GM21367 (cell line): ENCODE data around the gene PAX3.

Experiments used
- ATAC-seq: cut with Tn5 transposase; IDR thresholded peaks from one replicate; pipeline ENCODE4 v1.9.1; 2021; ENCODE audit not compliant: unreplicated experiment

PAX3 gene

GRCh38 chr2:222271854-222272253 lies 26.9 kb downstream of the PAX3 start:
- ATAC-seq, result no peak

GRCh38 chr2:222270396-222270795 lies 28.4 kb downstream of the PAX3 start:
- no peak for ATAC-seq

- ATAC-seq, result no peak
Observed at GRCh38 chr2:222269132-222269531, 29.7 kb downstream of the PAX3 start.

- no peak for ATAC-seq
Observed at GRCh38 chr2:222268311-222268990, 30.3 kb downstream of the PAX3 start.

- ATAC-seq, result no peak
Observed at GRCh38 chr2:222264791-222265320, 33.9 kb downstream of the PAX3 start.

GRCh38 chr2:222261504-222261903 lies 37.3 kb downstream of the PAX3 start:
- ATAC-seq, result no peak

GRCh38 chr2:222257645-222258044 lies 41.2 kb downstream of the PAX3 start:
- no peak for ATAC-seq

- no peak for ATAC-seq
Observed at GRCh38 chr2:222256250-222256649, 42.5 kb downstream of the PAX3 start.

GRCh38 chr2:222255090-222255489 lies 43.7 kb downstream of the PAX3 start:
- no peak for ATAC-seq

- no peak for ATAC-seq
Observed at GRCh38 chr2:222250313-222250712, 48.5 kb downstream of the PAX3 start.

GRCh38 chr2:222249444-222249843 lies 49.4 kb downstream of the PAX3 start:
- no peak for ATAC-seq

GRCh38 chr2:222248818-222249217 lies 50.0 kb downstream of the PAX3 start:
- no peak for ATAC-seq

GRCh38 chr2:222248256-222248655 lies 50.5 kb downstream of the PAX3 start:
- ATAC-seq, result no peak

GRCh38 chr2:222242532-222242931 lies 56.3 kb downstream of the PAX3 start:
- ATAC-seq, result no peak

- no peak for ATAC-seq
Observed at GRCh38 chr2:222241128-222241870, 57.5 kb downstream of the PAX3 start.

GRCh38 chr2:222240676-222241049 lies 58.1 kb downstream of the PAX3 start:
- ATAC-seq, result no peak

- ATAC-seq, result no peak
Observed at GRCh38 chr2:222239945-222240675, 58.7 kb downstream of the PAX3 start.

- ATAC-seq, result no peak
Observed at GRCh38 chr2:222239091-222239490, 59.7 kb downstream of the PAX3 start.

- no peak for ATAC-seq
Observed at GRCh38 chr2:222238072-222238471, 60.7 kb downstream of the PAX3 start.

GRCh38 chr2:222232839-222233238 lies 66.0 kb downstream of the PAX3 start:
- no peak for ATAC-seq

GRCh38 chr2:222232372-222232771 lies 66.4 kb downstream of the PAX3 start:
- no peak for ATAC-seq

- ATAC-seq, result no peak
Observed at GRCh38 chr2:222228054-222228453, 70.7 kb downstream of the PAX3 start.
